Measurements from ENCODE around the gene KIF18B. TPM values are rescaled to one million over a fixed set of nuclear protein-coding genes. Genes with fewer than 3 reads are reported as not detected.

The KIF18B gene
- total RNA-seq, 1 donor: 0.72 TPM

GRCh38 chr17:44977065-44977464 lies 29.5 kb upstream of the KIF18B start:
- Histone ChIP-seq H3K27ac (ENCODE audit: low read depth, low read length) (no peak overlapping the region), H4K20me1 (ENCODE audit: insufficient read depth, low read length) (no peaks in the 10 kb centered on the region), H3K9me3 (ENCODE audit: low read depth, low read length) (no peaks in the 10 kb centered on the region), H3K4me1 (ENCODE audit: insufficient read depth, low read length) (peaks cover 23% of the 10 kb centered on the region), H3K27me3 (ENCODE audit: insufficient read depth, low read length) (peaks cover 12% of the 10 kb centered on the region), H3K4me3 (ENCODE audit: insufficient read depth, low read length) (no peak overlapping the region), H3K36me3 (ENCODE audit: insufficient read depth, low read length) (no peaks in the 10 kb centered on the region), H3K79me2 (ENCODE audit: insufficient read depth, low read length) (no peaks in the 10 kb centered on the region), H3K4me2 (ENCODE audit: insufficient read depth, low read length) (no peak overlapping the region), H2AFZ (ENCODE audit: low read length) (no peak overlapping the region)
- peak; percentile 43 for DNase-seq (ENCODE audit: insufficient read length, low spot score, missing footprints)
- TF ChIP-seq CTCF (IDR thresholded peaks at IDR 0.05; ENCODE audit: extremely low read depth, low read depth, low read length): no peak

- no peaks in the 10 kb centered on the region for H3K79me2 ChIP-seq (ENCODE audit: insufficient read depth, low read length)
- H3K36me3 ChIP-seq (ENCODE audit: insufficient read depth, low read length): no peaks in the 10 kb centered on the region
Measured at GRCh38 chr17:44976206-44976605, 28.6 kb upstream of the KIF18B start.

GRCh38 chr17:44972953-44973352 lies 25.4 kb upstream of the KIF18B start:
- Histone ChIP-seq H3K9me3 (ENCODE audit: low read depth, low read length) (no peaks in the 10 kb centered on the region), H3K4me1 (ENCODE audit: insufficient read depth, low read length) (peaks cover 23% of the 10 kb centered on the region), H3K27ac (ENCODE audit: low read depth, low read length) (peak overlapping the region; percentile 27), H3K4me3 (ENCODE audit: insufficient read depth, low read length) (no peak overlapping the region), H3K4me2 (ENCODE audit: insufficient read depth, low read length) (peak overlapping the region; percentile 66), H3K79me2 (ENCODE audit: insufficient read depth, low read length) (no peaks in the 10 kb centered on the region), H3K36me3 (ENCODE audit: insufficient read depth, low read length) (no peaks in the 10 kb centered on the region), H2AFZ (ENCODE audit: low read length) (no peak overlapping the region), H3K27me3 (ENCODE audit: insufficient read depth, low read length) (peaks cover 18% of the 10 kb centered on the region), H4K20me1 (ENCODE audit: insufficient read depth, low read length) (no peaks in the 10 kb centered on the region)
- TF ChIP-seq CTCF (IDR thresholded peaks at IDR 0.05; ENCODE audit: extremely low read depth, low read depth, low read length): no peak
- DNase-seq (ENCODE audit: insufficient read length, low spot score, missing footprints): peak; percentile 89

More at GRCh38 chr17:44976206-44976605, 28.6 kb upstream of the KIF18B start:
- Histone ChIP-seq H3K27me3 (ENCODE audit: insufficient read depth, low read length) (peaks cover 12% of the 10 kb centered on the region), H3K4me1 (ENCODE audit: insufficient read depth, low read length) (peaks cover 20% of the 10 kb centered on the region), H3K4me2 (ENCODE audit: insufficient read depth, low read length) (no peak overlapping the region), H3K9me3 (ENCODE audit: low read depth, low read length) (no peaks in the 10 kb centered on the region), H3K27ac (ENCODE audit: low read depth, low read length) (no peak overlapping the region), H4K20me1 (ENCODE audit: insufficient read depth, low read length) (no peaks in the 10 kb centered on the region), H3K4me3 (ENCODE audit: insufficient read depth, low read length) (no peak overlapping the region), H2AFZ (ENCODE audit: low read length) (no peak overlapping the region)
- TF ChIP-seq CTCF (IDR thresholded peaks at IDR 0.05; ENCODE audit: extremely low read depth, low read depth, low read length): no peak
- DNase-seq (ENCODE audit: insufficient read length, low spot score, missing footprints): peak; percentile 58

- Histone ChIP-seq H3K9me3 (ENCODE audit: low read depth, low read length) (no peaks in the 10 kb centered on the region), H3K4me3 (ENCODE audit: insufficient read depth, low read length) (no peak overlapping the region), H3K27ac (ENCODE audit: low read depth, low read length) (peak overlapping the region; percentile 27), H4K20me1 (ENCODE audit: insufficient read depth, low read length) (no peaks in the 10 kb centered on the region), H3K79me2 (ENCODE audit: insufficient read depth, low read length) (no peaks in the 10 kb centered on the region), H3K27me3 (ENCODE audit: insufficient read depth, low read length) (peaks cover 26% of the 10 kb centered on the region), H3K4me2 (ENCODE audit: insufficient read depth, low read length) (peak overlapping the region; percentile 66), H3K4me1 (ENCODE audit: insufficient read depth, low read length) (peaks cover 23% of the 10 kb centered on the region), H3K36me3 (ENCODE audit: insufficient read depth, low read length) (no peaks in the 10 kb centered on the region), H2AFZ (ENCODE audit: low read length) (no peak overlapping the region)
- no peak for TF ChIP-seq CTCF (IDR thresholded peaks at IDR 0.05; ENCODE audit: extremely low read depth, low read depth, low read length)
- peak; percentile 98 for DNase-seq (ENCODE audit: insufficient read length, low spot score, missing footprints)
Measured at GRCh38 chr17:44971776-44972483, 24.4 kb upstream of the KIF18B start.

Data from osteoblast (primary cell).